BE2C (cell line): ENCODE measurements around the gene POR.

Experiments
- DNase-seq: peaks from one replicate; pipeline ENCODE4 v3.0.0-alpha.2; 2020
- H3K27me3 ChIP-seq: fragments of 250-450 bp; sonication (Bioruptor Pico); 2 replicates; pipeline ENCODE4 v1.5.1; 2020; ENCODE audit warnings: mild to moderate bottlenecking
- H3K36me3 ChIP-seq: fragments of 250-450 bp; sonication (Bioruptor Pico); 2 replicates; pipeline ENCODE4 v1.5.1; 2020; ENCODE audit warnings: mild to moderate bottlenecking
- H3K4me1 ChIP-seq: fragments of 250-450 bp; sonication (Bioruptor Pico); 2 replicates; pipeline ENCODE4 v1.5.1; 2020
- H3K4me3 ChIP-seq: 2 replicates; pipeline ENCODE4 v1.5.1; 2011; ENCODE audit warnings: low read depth, low read length
- H3K9me3 ChIP-seq: fragments of 250-450 bp; sonication (Bioruptor Pico); 2 replicates; pipeline ENCODE4 v1.5.1; 2020
- CTCF ChIP-seq: IDR thresholded peaks from 2 replicates; pipeline ENCODE4 v1.5.1; 2012; ENCODE audit warnings: mild to moderate bottlenecking, low read depth, low read length

POR gene

DNA sequence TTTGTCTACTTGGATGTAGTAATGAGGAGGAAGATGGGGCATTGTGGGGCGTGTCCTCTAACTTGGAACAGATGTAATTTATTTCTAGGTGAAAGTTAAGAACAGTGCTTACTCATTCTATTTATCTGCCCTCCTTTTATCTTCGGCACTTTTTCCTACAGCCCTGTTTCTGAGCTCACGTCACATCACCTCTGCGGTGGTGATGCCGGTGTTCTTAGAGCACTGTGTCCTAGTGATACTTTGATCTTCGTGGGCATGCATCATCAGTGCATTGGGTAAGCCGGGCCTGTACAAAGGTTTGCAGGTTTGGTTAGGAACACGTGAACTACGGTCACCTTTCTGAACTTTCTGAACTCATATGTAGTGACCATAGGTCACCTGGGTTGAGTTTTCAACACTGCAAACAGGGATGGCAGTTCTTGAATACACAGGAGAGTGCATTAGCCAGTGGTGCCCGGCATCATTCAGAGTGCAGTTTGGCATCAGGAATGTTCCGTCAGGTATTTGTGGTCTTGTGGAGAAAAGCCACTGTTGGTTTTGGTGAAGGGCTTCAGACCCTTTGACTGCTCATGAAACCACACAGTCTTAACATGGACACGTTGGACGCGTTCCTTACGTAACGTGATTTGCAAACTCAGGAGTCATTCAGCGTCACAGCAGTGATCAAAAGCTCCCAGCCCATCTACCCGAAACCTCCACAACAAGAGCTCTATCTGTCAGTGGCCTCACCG lies 5.6 kb downstream of the POR start:
- H3K4me3 ChIP-seq: no peak overlapping the region
- TF ChIP-seq CTCF: no peak
- H3K9me3 ChIP-seq: no peaks in the 10 kb centered on the region
- H3K4me1 ChIP-seq: no peaks in the 10 kb centered on the region; the same call in 1 of the 2 replicates
- no peaks in the 10 kb centered on the region for H3K36me3 ChIP-seq
- no peaks in the 10 kb centered on the region for H3K27me3 ChIP-seq
- no peak for DNase-seq

DNA sequence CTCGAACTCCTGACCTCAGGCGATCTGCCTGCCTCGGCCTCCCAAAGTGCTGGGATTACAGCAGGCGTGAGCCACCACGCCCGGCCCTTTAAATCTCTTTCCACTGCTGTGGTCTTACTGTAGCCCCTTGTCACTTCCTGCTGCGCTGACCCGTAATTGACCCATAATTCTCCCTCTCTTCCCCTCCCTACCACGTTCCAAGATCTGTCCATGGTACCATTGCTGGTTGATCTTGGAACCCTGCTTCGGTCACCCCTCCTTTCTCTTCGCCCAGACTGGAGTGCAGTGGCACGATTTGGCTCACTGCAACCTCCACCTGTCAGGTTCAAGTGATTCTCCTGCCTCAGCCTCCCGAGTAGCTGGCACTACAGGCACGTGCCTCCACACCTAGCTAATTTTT lies 6.5 kb downstream of the POR start:
- Histone ChIP-seq H3K9me3 (no peaks in the 10 kb centered on the region), H3K4me1 (no peaks in the 10 kb centered on the region), H3K4me3 (no peak overlapping the region), H3K27me3 (no peaks in the 10 kb centered on the region), H3K36me3 (no peaks in the 10 kb centered on the region)
- no peak for TF ChIP-seq CTCF
- DNase-seq: no peak

DNA sequence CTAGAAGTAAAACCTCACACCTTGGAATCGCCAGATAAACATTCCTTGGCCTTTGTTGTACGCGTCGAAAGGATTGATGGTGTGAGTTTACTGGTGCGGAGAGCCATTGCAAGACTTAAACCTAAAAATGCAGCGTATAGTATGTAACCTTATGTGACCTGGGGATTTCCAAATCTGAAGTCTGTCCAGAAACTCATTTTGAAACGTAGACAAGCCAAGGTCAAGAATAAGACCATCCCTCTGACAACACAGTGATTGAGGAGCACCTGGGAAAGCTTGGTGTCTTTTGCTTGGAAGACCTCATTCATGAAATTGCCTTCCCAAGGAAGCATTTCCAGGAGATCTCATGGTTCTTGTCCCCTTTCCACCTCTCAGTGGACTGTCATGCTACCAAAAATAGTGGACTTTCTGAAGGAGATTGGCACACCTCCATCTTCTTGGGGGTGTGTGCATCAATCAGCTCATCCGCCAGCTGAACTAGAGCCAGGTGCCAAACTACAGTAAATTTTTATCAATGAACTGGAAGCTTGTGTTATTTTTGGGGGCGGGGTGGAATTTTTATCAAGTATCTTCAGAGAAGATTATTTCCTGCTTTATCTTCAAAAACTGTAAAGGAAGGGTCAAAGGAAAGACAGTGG lies 8.1 kb downstream of the POR start:
- no peaks in the 10 kb centered on the region for H3K4me1 ChIP-seq
- H3K36me3 ChIP-seq: no peaks in the 10 kb centered on the region
- H3K27me3 ChIP-seq: no peaks in the 10 kb centered on the region
- no peak for DNase-seq
- no peak overlapping the region for H3K4me3 ChIP-seq
- no peak for TF ChIP-seq CTCF
- H3K9me3 ChIP-seq: no peaks in the 10 kb centered on the region

DNA sequence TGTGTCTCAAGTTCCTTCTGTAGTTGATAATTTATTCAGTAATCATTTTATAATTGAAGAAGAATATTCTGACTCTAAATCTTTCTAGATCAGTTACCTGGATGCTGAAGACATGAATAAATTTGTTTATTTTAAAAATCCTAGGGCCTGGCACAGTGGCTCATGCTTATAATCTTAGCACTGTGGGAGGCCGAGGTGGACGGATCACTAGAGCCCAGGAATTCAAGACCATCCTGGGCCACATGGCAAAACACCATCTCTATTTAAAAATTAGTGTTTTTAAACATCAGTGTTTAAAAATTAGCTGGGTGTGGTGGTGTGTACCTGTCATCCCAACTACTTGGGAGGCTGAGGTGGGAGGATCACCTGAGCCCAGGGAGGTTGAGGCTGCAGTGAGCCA lies 9.3 kb downstream of the POR start:
- DNase-seq: no peak
- TF ChIP-seq CTCF: no peak
- H3K27me3 ChIP-seq: no peaks in the 10 kb centered on the region
- no peaks in the 10 kb centered on the region for H3K9me3 ChIP-seq
- no peak overlapping the region for H3K4me3 ChIP-seq
- no peaks in the 10 kb centered on the region for H3K4me1 ChIP-seq
- no peaks in the 10 kb centered on the region for H3K36me3 ChIP-seq

GRCh38 chr7:75924889-75925288 lies 9.9 kb downstream of the POR start:
- Histone ChIP-seq H3K9me3 (no peaks in the 10 kb centered on the region), H3K4me3 (no peak overlapping the region), H3K27me3 (no peaks in the 10 kb centered on the region), H3K36me3 (no peaks in the 10 kb centered on the region), H3K4me1 (no peaks in the 10 kb centered on the region)
- TF ChIP-seq CTCF: no peak
- no peak for DNase-seq
